Effector memory CD4-positive, alpha-beta T cell (primary cell): Measurements from ENCODE around the gene CYTH1.
"Not testable (repeated sequence)": the region's sequence is repeated elsewhere in the genome, so short reads cannot be mapped to it uniquely, and the experiment has no call there.

Experiments used
- DNase-seq, 3 donors: peaks; one replicate each; pipeline ENCODE4 v3.0.0-alpha.2; 2020
- H3K27ac ChIP-seq: 2 replicates; pipeline ENCODE4 v1.7.0; 2013; ENCODE audit warnings: mild to moderate bottlenecking, low read length, moderate library complexity; ENCODE audit not compliant: insufficient read depth, poor library complexity, severe bottlenecking
- H3K27me3 ChIP-seq: replicated peaks from 2 replicates; pipeline ENCODE4 v1.7.0; 2013; ENCODE audit warnings: mild to moderate bottlenecking, low read length; ENCODE audit not compliant: insufficient read depth, control insufficient read depth, poor library complexity, severe bottlenecking
- H3K36me3 ChIP-seq: 2 replicates; pipeline ENCODE4 v1.7.0; 2013; ENCODE audit warnings: mild to moderate bottlenecking, low read length, moderate library complexity; ENCODE audit not compliant: control insufficient read depth, insufficient read depth
- H3K4me1 ChIP-seq: 2 replicates; pipeline ENCODE4 v1.7.0; 2013; ENCODE audit warnings: low read length, mild to moderate bottlenecking; ENCODE audit not compliant: control insufficient read depth, insufficient read depth, poor library complexity, severe bottlenecking
- H3K4me3 ChIP-seq: 2 replicates; pipeline ENCODE4 v1.7.0; 2013; ENCODE audit warnings: low read length, low read depth, mild to moderate bottlenecking; ENCODE audit not compliant: insufficient read depth, poor library complexity, severe bottlenecking
- H3K9me3 ChIP-seq: 2 replicates; pipeline ENCODE4 v1.7.0; 2013; ENCODE audit warnings: mild to moderate bottlenecking, low read length, moderate library complexity; ENCODE audit not compliant: control insufficient read depth

CYTH1 gene

DNA sequence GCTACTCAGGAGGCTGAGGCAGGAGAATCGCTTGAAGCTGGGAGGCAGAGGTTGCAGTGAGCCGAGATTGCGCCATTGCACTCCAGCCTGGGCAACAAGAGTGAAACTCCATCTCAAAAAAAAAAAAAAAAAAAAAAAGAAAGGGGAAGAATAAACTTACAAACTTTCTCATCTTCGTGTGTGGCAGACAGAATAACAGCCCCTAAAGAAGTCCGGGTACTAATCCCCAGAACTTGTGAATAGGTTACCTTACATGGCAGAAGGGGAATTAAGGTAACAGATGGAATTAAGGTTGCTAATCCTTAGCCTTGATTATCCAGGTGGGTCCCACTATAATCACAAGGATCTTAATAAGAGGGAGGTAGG is 2.8 kb downstream of the CYTH1 start:
- not testable (repeated sequence) for DNase-seq, H3K9me3 ChIP-seq, H3K36me3 ChIP-seq, H3K27me3 ChIP-seq
- Histone ChIP-seq H3K27ac (peak overlapping the region; percentile 95), H3K4me1 (peaks cover 38% of the 10 kb centered on the region), H3K4me3 (peak overlapping the region; percentile 93)

DNA sequence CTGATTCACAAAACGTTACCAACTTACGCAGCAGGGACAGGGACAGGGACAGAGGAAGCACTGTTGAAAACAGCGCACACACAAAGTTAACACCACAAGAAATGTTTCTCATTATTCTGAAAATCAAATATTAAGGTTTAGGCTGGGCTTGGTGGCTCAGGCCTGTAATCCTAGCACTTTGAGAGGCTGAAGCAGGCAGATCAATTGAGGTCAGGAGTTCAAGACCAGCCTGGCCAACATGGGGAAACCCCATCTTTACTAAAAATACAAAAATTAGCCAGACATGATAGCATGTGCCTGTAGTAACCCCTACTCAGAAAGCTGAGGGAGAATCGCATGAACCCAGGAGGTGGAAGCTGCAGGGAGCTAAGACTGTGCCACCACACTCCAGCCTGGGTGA is 4.2 kb downstream of the CYTH1 start:
- H3K9me3 ChIP-seq: no peaks in the 10 kb centered on the region
- peak overlapping the region; percentile 95 for H3K27ac ChIP-seq
- peaks cover 34% of the 10 kb centered on the region for H3K4me1 ChIP-seq
- no peak for DNase-seq
- H3K36me3 ChIP-seq: no peaks in the 10 kb centered on the region
- H3K27me3 ChIP-seq: no peaks in the 10 kb centered on the region
- no peak overlapping the region for H3K4me3 ChIP-seq

DNA sequence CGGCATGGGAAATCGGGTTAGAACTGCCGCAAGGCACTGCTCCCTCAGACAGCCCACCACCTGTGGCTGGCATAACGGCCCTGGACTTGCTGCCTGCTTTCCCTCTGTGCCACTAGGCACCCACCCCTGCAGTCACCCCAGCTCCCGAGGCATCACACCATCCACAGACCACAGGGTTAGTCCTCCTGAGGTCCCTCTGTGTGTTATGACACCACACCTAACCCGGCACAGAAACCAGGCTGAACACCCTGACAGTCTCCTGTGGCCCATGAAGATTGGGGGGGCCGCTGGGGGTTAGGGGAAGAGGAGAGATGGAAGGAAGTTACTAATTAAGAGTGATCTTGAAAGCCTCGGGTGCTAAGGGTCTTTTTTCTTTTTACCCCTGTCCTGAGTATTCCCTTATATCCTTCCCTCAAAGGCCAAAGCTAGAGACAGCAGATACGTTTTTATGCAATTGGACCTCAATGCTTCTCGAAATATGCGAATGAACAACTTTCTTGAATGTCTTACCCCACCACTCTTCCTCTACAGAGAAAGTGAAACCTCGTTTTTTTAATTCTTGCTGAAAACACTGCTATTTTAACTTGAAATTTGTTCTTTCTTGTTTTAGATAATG is 7.0 kb downstream of the CYTH1 start:
- Histone ChIP-seq H3K4me1 (peaks cover 60% of the 10 kb centered on the region), H3K36me3 (no peaks in the 10 kb centered on the region), H3K27ac (peak overlapping the region; percentile 95), H3K9me3 (no peaks in the 10 kb centered on the region), H3K27me3 (no peaks in the 10 kb centered on the region), H3K4me3 (peak overlapping the region; percentile 48)
- DNase-seq: peak; percentile 43 to 58 (median 54)

DNA sequence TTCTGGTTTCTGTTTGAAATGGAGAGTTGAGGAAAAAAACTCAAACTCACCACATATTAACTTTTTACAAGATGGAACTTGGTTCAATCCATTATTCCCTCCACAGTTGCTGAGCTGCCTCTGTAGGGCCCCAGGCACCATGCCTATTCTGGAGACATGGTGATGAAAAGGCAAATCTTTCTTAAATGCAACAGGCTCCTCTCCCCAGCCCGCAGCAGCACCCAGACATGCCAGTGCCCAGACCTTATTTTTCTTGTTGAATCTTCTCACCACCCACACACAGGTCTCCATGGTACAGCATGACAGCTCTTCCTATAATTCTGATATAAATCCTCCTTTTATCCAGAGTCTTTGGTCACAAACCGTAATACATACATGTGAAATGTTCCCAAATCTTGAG is 7.6 kb downstream of the CYTH1 start:
- peak overlapping the region; percentile 95 for H3K27ac ChIP-seq
- H3K4me1 ChIP-seq: peaks cover 67% of the 10 kb centered on the region
- peak overlapping the region; percentile 48 for H3K4me3 ChIP-seq
- no peaks in the 10 kb centered on the region for H3K27me3 ChIP-seq
- DNase-seq: no peak
- no peaks in the 10 kb centered on the region for H3K9me3 ChIP-seq
- H3K36me3 ChIP-seq: no peaks in the 10 kb centered on the region

DNA sequence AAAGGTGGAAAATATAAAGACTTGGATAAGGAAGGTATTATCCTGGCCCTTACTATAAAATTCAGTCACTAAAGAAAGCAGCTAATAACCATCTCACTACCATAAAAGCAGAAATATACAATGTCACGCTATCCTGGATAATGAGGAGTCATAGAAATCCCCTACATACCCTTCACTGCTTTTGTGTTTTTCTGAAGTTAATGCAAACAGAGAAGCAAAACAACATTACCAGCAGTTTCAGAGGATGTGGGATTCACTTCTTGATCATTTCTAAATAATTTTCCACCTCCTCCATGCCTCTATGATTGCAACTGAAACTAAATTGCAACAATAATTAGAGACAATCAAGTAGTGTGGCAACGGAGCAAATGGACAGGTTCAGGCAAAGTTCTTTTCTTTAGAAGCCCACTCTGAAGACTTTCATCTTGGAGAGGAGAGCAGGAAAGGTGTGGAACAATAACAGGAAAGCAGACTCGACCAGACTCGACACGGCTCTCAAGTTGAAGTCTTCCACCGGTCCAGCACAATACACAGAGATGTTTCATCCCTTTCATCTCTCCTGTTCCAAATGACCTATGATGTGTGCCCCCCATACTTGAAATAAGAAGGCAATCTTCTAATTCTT is 10.2 kb downstream of the CYTH1 start:
- peaks cover 80% of the 10 kb centered on the region for H3K4me1 ChIP-seq

DNA sequence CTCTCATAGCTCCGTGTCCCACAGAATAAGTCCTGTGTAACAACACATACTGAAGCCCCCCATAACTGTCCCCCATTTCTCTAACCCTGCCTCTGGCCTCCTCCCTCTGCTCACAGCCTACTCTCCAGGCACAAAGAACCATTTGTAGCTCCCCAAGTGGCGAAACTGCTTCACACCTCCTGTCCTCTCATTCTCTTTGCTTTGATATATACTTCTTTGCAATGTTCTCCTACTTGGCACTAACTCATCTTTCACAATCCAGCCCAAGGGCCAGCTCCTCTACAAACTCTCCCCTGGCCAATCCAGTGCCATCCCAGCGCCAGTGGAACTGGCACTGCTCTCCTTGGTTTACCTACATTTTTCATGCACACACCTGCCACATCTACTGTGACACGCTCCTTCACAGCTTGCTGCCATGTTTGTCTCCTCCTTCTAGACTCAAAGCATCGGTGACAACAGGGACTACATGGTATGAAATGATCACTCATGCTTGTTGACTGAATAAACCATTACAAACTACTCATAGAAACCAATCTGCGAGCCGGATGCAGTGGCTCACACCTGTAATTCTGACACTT is 12.8 kb downstream of the CYTH1 start:
- no peak for DNase-seq
- H3K36me3 ChIP-seq: peaks cover 4% of the 10 kb centered on the region
- peak overlapping the region; percentile 59 for H3K27ac ChIP-seq
- peak overlapping the region; percentile 7 for H3K4me3 ChIP-seq
- H3K27me3 ChIP-seq: no peaks in the 10 kb centered on the region
- no peaks in the 10 kb centered on the region for H3K9me3 ChIP-seq
- peaks cover 88% of the 10 kb centered on the region for H3K4me1 ChIP-seq

More for the DNA sequence above, 10.2 kb downstream of the CYTH1 start:
- Histone ChIP-seq H3K9me3 (no peaks in the 10 kb centered on the region), H3K4me3 (peak overlapping the region; percentile 45), H3K27ac (peak overlapping the region; percentile 95), H3K27me3 (no peaks in the 10 kb centered on the region), H3K36me3 (peaks cover 4% of the 10 kb centered on the region)
- DNase-seq: no peak

DNA sequence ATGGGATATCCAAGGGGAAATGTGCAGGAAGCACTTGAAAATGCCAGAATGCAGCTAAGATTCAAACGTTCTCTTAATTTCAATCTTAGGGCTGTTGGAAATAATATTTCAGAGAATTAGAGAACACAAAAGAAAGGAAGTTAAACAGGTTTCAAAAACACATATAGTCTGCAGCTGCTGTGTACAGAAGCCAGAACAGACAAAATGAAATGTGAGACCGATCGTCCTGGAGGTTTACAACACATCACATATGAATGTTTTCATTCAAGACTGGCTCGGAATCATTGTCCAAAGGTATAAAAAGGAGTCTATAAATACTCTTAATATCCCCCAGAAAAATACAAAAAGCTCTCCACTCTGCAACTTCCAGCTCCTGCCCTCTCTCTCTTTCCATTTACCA is 14.3 kb downstream of the CYTH1 start:
- peak overlapping the region; percentile 16 for H3K4me3 ChIP-seq
- H3K4me1 ChIP-seq: peaks cover 95% of the 10 kb centered on the region
- no peaks in the 10 kb centered on the region for H3K9me3 ChIP-seq
- DNase-seq: no peak
- H3K27me3 ChIP-seq: no peaks in the 10 kb centered on the region
- H3K27ac ChIP-seq: peak overlapping the region; percentile 56
- peaks cover 4% of the 10 kb centered on the region for H3K36me3 ChIP-seq

DNA sequence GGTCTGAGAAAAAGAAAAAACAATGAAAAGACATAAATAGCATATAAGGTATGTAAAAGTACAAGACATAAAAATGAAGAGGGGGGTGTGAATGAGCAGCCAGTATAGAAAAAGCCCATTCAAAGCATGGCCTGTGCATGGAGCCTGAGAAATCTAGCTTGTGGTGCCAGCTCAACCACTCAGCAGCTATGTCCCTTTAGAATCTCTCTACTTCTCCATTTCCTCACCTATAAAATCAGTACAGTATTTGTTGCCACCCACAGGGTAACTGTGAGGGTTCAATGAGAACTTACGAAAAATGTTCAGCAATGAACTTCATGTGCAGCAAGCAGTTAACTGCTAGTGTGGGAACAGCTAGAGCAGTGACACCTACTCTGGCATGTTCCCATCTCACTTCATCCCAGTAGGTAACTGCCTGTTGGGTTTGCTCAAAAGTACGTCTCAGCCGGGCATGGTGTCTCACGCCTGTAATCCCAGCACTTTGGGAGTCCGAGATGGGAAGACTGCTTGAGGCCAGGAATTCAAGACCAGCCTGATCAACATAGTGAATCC is 15.3 kb downstream of the CYTH1 start:
- H3K27ac ChIP-seq: peak overlapping the region; percentile 56
- peak overlapping the region; percentile 14 for H3K4me3 ChIP-seq
- H3K9me3 ChIP-seq: no peaks in the 10 kb centered on the region
- DNase-seq: no peak
- H3K36me3 ChIP-seq: peaks cover 4% of the 10 kb centered on the region
- H3K4me1 ChIP-seq: peaks cover 95% of the 10 kb centered on the region
- no peaks in the 10 kb centered on the region for H3K27me3 ChIP-seq

DNA sequence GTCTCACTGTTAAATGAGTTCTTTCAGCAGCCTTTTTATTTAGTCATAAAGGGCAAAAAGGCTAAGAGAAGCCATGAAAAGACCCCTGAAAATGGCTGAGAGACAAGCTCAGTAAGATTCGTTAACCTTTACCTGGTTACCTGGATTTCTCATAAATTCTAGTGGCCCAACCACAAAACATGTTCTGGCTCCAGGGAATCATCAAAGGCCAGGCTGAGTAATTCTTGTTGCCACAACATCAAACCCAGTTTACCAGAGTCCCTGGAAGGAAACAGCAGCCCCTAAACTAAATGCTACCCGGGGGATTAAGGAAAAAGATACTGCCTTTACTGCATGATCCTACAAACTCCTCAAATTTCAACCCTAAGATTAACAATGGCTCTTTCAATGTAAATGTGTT is 15.8 kb downstream of the CYTH1 start:
- H3K4me3 ChIP-seq: no peak overlapping the region
- no peak for DNase-seq
- peaks cover 95% of the 10 kb centered on the region for H3K4me1 ChIP-seq
- peaks cover 4% of the 10 kb centered on the region for H3K36me3 ChIP-seq
- H3K9me3 ChIP-seq: no peaks in the 10 kb centered on the region
- peak overlapping the region; percentile 56 for H3K27ac ChIP-seq
- no peaks in the 10 kb centered on the region for H3K27me3 ChIP-seq

DNA sequence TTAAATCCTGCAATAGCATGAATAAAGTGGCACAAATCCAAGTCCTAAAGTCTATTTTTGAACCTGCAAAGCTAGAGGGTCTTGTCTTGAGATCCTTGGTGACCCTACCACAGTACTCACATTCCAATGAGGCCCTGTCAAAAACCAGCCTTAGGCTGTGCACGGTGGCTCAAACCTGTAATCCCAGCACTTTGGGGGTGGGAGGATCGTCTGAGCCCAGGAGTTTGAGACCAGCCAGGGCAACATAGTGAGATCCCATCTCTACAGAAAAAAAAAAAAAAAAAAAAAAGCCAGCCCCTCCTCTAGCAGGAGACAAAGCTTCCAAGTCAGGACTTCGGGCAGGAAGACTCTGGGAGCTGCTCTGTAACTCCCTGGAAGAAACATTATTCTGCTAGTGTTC is 16.3 kb downstream of the CYTH1 start:
- no peaks in the 10 kb centered on the region for H3K27me3 ChIP-seq
- no peaks in the 10 kb centered on the region for H3K9me3 ChIP-seq
- no peak overlapping the region for H3K4me3 ChIP-seq
- peaks cover 4% of the 10 kb centered on the region for H3K36me3 ChIP-seq
- no peak for DNase-seq
- H3K27ac ChIP-seq: peak overlapping the region; percentile 56
- H3K4me1 ChIP-seq: peaks cover 95% of the 10 kb centered on the region
